NCI-H187 (cell line): Measurements from ENCODE around the gene IGFBP2.
A peak's percentile ranks its signal among the peaks of the same experiment; 100 is the strongest.
"Not testable (repeated sequence)": the region's sequence is repeated elsewhere in the genome, so short reads cannot be mapped to it uniquely, and the experiment has no call there.

ENCODE experiments used
- DNase-seq, 2 experiments: peaks; one replicate each; lab custom pipeline; 2025; lab: John Stamatoyannopoulos, UW

Gene IGFBP2

GRCh38 chr2:216632952-216633615 lies at the start of gene IGFBP2:
TSS of gene IGFBP2 (plus strand) at chr2:216633420. CDS start at chr2:216633524, 104 bp downstream.
- no peak for DNase-seq

GRCh38 chr2:216583606-216584005 lies 49.6 kb upstream of the IGFBP2 start:
- no peak for DNase-seq

GRCh38 chr2:216584112-216584511 lies 49.1 kb upstream of the IGFBP2 start:
- DNase-seq = no peak

GRCh38 chr2:216585441-216585840 lies 47.8 kb upstream of the IGFBP2 start:
- no peak for DNase-seq

- no peak for DNase-seq
Measured at GRCh38 chr2:216588861-216589710, 44.1 kb upstream of the IGFBP2 start.

GRCh38 chr2:216589791-216590190 lies 43.4 kb upstream of the IGFBP2 start:
- no peak for DNase-seq

GRCh38 chr2:216590780-216591179 lies 42.4 kb upstream of the IGFBP2 start:
- no peak for DNase-seq

GRCh38 chr2:216591480-216591879 lies 41.7 kb upstream of the IGFBP2 start:
- no peak for DNase-seq

GRCh38 chr2:216594081-216594480 lies 39.1 kb upstream of the IGFBP2 start:
- no peak for DNase-seq

GRCh38 chr2:216596236-216596979 lies 36.8 kb upstream of the IGFBP2 start:
- DNase-seq = no peak

- no peak for DNase-seq
Measured at GRCh38 chr2:216596980-216597509, 36.2 kb upstream of the IGFBP2 start.

- not testable (repeated sequence) for DNase-seq
Measured at GRCh38 chr2:216597825-216598224, 35.4 kb upstream of the IGFBP2 start.

- DNase-seq = no peak
Measured at GRCh38 chr2:216601632-216602409, 31.4 kb upstream of the IGFBP2 start.

- DNase-seq = no peak
Measured at GRCh38 chr2:216603010-216603883, 30.0 kb upstream of the IGFBP2 start.

- no peak for DNase-seq
Measured at GRCh38 chr2:216603884-216604245, 29.4 kb upstream of the IGFBP2 start.

- DNase-seq = no peak
Measured at GRCh38 chr2:216604458-216604857, 28.8 kb upstream of the IGFBP2 start.

- peak in 1 of 2 experiments; percentile 20 for DNase-seq
Measured at GRCh38 chr2:216606551-216607276, 26.5 kb upstream of the IGFBP2 start.

- DNase-seq = no peak
Measured at GRCh38 chr2:216607277-216607560, 26.0 kb upstream of the IGFBP2 start.

- no peak for DNase-seq
Measured at GRCh38 chr2:216608525-216608924, 24.7 kb upstream of the IGFBP2 start.
